ENCODE measurements around the gene RXRB.

RXRB gene

GRCh38 chr6:33191383-33192104 is 8.9 kb downstream of the RXRB start:
- Mint-ChIP-seq H3K4me1 (peaks cover 56% of the 10 kb centered on the region), H3K27me3 (ENCODE audit: low read depth, poor library complexity) (peaks cover 91% of the 10 kb centered on the region), H3K9me3 (no peaks in the 10 kb centered on the region), H3K27ac (no peak overlapping the region), H3K4me3 (peak overlapping the region; percentile 64), H3K36me3 (ENCODE audit: low read depth) (peaks cover 30% of the 10 kb centered on the region)
- TF ChIP-seq, protein P1, sequence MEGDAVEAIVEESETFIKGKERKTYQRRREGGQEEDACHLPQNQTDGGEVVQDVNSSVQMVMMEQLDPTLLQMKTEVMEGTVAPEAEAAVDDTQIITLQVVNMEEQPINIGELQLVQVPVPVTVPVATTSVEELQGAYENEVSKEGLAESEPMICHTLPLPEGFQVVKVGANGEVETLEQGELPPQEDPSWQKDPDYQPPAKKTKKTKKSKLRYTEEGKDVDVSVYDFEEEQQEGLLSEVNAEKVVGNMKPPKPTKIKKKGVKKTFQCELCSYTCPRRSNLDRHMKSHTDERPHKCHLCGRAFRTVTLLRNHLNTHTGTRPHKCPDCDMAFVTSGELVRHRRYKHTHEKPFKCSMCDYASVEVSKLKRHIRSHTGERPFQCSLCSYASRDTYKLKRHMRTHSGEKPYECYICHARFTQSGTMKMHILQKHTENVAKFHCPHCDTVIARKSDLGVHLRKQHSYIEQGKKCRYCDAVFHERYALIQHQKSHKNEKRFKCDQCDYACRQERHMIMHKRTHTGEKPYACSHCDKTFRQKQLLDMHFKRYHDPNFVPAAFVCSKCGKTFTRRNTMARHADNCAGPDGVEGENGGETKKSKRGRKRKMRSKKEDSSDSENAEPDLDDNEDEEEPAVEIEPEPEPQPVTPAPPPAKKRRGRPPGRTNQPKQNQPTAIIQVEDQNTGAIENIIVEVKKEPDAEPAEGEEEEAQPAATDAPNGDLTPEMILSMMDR (IDR thresholded peaks at IDR 0.05) = no peak
- peak; percentile 54 for DNase-seq

- no peak for DNase-seq
- H3K4me1 Mint-ChIP-seq = peaks cover 47% of the 10 kb centered on the region
- no peak overlapping the region for H3K27ac Mint-ChIP-seq
- peaks cover 97% of the 10 kb centered on the region for H3K27me3 Mint-ChIP-seq (ENCODE audit: low read depth, poor library complexity)
- H3K4me3 Mint-ChIP-seq = peak overlapping the region; percentile 64
- H3K36me3 Mint-ChIP-seq (ENCODE audit: low read depth) = peaks cover 20% of the 10 kb centered on the region
- H3K9me3 Mint-ChIP-seq = no peaks in the 10 kb centered on the region
- TF ChIP-seq, protein P1 (IDR thresholded peaks at IDR 0.05) = no peak
These were observed 9.9 kb downstream of the RXRB start for GRCh38 chr6:33190504-33191107.

GRCh38 chr6:33189625-33190448 is 10.6 kb downstream of the RXRB start:
- DNase-seq = no peak
- H3K36me3 Mint-ChIP-seq (ENCODE audit: low read depth) = peaks cover 13% of the 10 kb centered on the region
- H3K4me3 Mint-ChIP-seq = no peak overlapping the region
- peaks cover 40% of the 10 kb centered on the region for H3K4me1 Mint-ChIP-seq
- H3K27me3 Mint-ChIP-seq (ENCODE audit: low read depth, poor library complexity) = peaks cover 95% of the 10 kb centered on the region
- no peak overlapping the region for H3K27ac Mint-ChIP-seq
- TF ChIP-seq, protein P1 (IDR thresholded peaks at IDR 0.05) = no peak
- no peaks in the 10 kb centered on the region for H3K9me3 Mint-ChIP-seq

DNA sequence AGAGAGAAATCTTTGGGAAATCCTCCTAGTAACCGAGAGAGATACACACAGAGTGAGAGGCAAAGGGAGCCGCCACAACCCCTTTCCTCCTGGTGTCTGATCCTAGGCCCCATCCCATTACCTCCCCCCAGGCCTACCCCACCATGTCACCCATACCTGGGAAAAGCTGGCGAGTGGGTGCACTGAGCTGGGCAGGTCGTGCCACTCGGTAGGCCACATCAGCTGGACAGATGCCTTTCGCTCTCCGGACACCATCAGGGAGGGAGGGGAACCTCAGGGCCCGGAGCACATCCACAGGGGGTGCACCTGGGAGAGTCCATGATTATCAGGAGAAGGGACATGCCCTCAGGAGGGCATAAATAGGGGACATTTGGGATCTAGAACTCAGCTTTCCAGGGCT is 11.3 kb downstream of the RXRB start:
- TF ChIP-seq, protein P1 (IDR thresholded peaks at IDR 0.05) = no peak
- H3K27me3 Mint-ChIP-seq (ENCODE audit: low read depth, poor library complexity) = peaks cover 96% of the 10 kb centered on the region
- H3K4me1 Mint-ChIP-seq = peaks cover 41% of the 10 kb centered on the region
- H3K36me3 Mint-ChIP-seq (ENCODE audit: low read depth) = peaks cover 6% of the 10 kb centered on the region
- H3K27ac Mint-ChIP-seq = no peak overlapping the region
- DNase-seq = no peak
- no peaks in the 10 kb centered on the region for H3K9me3 Mint-ChIP-seq
- no peak overlapping the region for H3K4me3 Mint-ChIP-seq

GRCh38 chr6:33187809-33188208 is 12.7 kb downstream of the RXRB start:
- DNase-seq = no peak
- peaks cover 84% of the 10 kb centered on the region for H3K27me3 Mint-ChIP-seq (ENCODE audit: low read depth, poor library complexity)
- peaks cover 4% of the 10 kb centered on the region for H3K9me3 Mint-ChIP-seq
- no peaks in the 10 kb centered on the region for H3K36me3 Mint-ChIP-seq (ENCODE audit: low read depth)
- H3K4me1 Mint-ChIP-seq = peaks cover 43% of the 10 kb centered on the region
- no peak overlapping the region for H3K4me3 Mint-ChIP-seq
- no peak overlapping the region for H3K27ac Mint-ChIP-seq
- TF ChIP-seq, protein P1 (IDR thresholded peaks at IDR 0.05) = no peak

Data from nephron progenitor cell (in vitro differentiated cells).